Measurements from ENCODE around the gene TMEM72.

Gene TMEM72

DNA sequence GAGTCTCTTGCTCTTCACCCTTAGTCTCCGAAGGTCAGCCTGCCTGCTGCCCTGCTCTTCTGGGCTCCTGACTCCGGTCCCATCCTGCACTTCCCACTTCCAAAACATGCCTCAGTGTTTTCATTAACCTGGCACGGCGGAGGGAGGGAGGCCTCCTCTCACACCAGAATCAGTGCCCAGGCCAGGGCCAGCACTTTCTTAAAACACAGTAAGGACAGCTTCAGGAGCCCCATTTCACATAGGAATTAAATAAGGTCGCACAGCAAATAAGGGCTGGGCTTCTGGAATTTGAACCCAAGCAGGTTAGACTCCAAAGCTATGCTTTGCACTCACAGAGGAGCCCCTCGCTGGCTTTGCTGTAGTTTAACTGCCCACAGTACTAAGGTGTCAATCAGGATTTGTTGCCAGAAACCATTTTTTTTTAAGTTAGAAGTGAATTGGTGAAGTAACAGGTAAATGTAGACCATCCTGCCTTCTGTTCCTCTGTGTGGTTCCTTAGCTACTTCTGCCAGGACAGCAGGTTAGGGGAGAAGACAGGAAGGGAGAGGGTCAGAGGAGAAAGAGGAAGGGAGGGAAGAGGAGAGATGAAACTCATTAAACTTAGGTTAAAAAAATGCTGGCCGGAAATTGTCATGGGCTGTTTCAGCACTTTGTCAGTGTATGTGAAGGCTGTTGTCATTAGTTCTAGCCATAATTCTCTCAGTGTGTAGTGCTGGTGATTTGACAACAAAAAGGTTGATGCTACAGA is 49.5 kb downstream of the TMEM72 start:
- Histone ChIP-seq H3K18ac (ENCODE audit: low read length) (no peak overlapping the region), H4K91ac (ENCODE audit: low read depth, low read length) (peak overlapping the region; percentile 26), H3K14ac (ENCODE audit: low read length) (peak overlapping the region; percentile 6), H2AFZ (ENCODE audit: insufficient read depth, low read length, poor library complexity) (no peak overlapping the region), H3K23ac (ENCODE audit: low read length) (no peak overlapping the region), H3K79me1 (ENCODE audit: low read length) (peaks cover 16% of the 10 kb centered on the region), H3K27ac (ENCODE audit: low read depth, low read length) (no peak overlapping the region), H3K4me1 (ENCODE audit: control insufficient read depth in 1 of 2, insufficient read depth in 2 of 2, low read length in 2 of 2) (peaks cover 39 to 66% of the 10 kb centered on the region in 2 experiments), H3K36me3 (ENCODE audit: control insufficient read depth in 1 of 2, insufficient read depth in 2 of 2, low read length in 2 of 2) (peaks cover 2 to 3% of the 10 kb centered on the region in 2 experiments), H2AK5ac (ENCODE audit: low read length) (peak overlapping the region; percentile 64), H3K79me2 (ENCODE audit: control insufficient read depth, insufficient read depth, low read length, poor library complexity) (peaks cover 8% of the 10 kb centered on the region), H3K9ac (ENCODE audit: low read length) (peak overlapping the region; percentile 35), H2BK5ac (ENCODE audit: low read depth, low read length, poor library complexity) (no peak overlapping the region), H3K9me3 (ENCODE audit: insufficient read depth, low read depth, low read length) (peaks cover 2% of the 10 kb centered on the region), H3K27me3 (ENCODE audit: insufficient read depth, low read length) (no peaks in the 10 kb centered on the region), H2BK12ac (ENCODE audit: low read length) (peak overlapping the region; percentile 67), H3K4me3 (ENCODE audit: low read depth, low read length) (no peak overlapping the region), H4K8ac (ENCODE audit: low read depth, low read length) (no peak overlapping the region), H2BK120ac (ENCODE audit: insufficient read depth, low read length, poor library complexity) (no peak overlapping the region), H4K12ac (ENCODE audit: low read depth, low read length) (no peak overlapping the region), H3K4ac (ENCODE audit: low read depth, low read length) (no peak overlapping the region), H3K4me2 (ENCODE audit: low read length) (peak overlapping the region; percentile 84)
- DNase-seq, result no peak
- WGBS (ENCODE audit: extremely low coverage, insufficient coverage, insufficient read length), result no CpG with 5 or more reads among the region's 7 CpGs

- no peak overlapping the region for H3K4ac ChIP-seq (ENCODE audit: low read depth, low read length)
- no peak overlapping the region for H3K27ac ChIP-seq (ENCODE audit: low read depth, low read length)
- no peak overlapping the region for H2BK5ac ChIP-seq (ENCODE audit: low read depth, low read length, poor library complexity)
- no peak overlapping the region for H2BK120ac ChIP-seq (ENCODE audit: insufficient read depth, low read length, poor library complexity)
- H3K4me2 ChIP-seq (ENCODE audit: low read length), result peak overlapping the region; percentile 15
- H3K23ac ChIP-seq (ENCODE audit: low read length), result no peak overlapping the region
- peaks cover 18% of the 10 kb centered on the region for H3K79me1 ChIP-seq (ENCODE audit: low read length)
- H3K9me3 ChIP-seq (ENCODE audit: insufficient read depth, low read depth, low read length), result peaks cover 2% of the 10 kb centered on the region
- H3K14ac ChIP-seq (ENCODE audit: low read length), result no peak overlapping the region
- no peak overlapping the region for H3K18ac ChIP-seq (ENCODE audit: low read length)
- H2BK12ac ChIP-seq (ENCODE audit: low read length), result peak overlapping the region; percentile 43
- WGBS (ENCODE audit: extremely low coverage, insufficient coverage, insufficient read length), result no CpG with 5 or more reads among the region's 4 CpGs
- H3K27me3 ChIP-seq (ENCODE audit: insufficient read depth, low read length), result no peaks in the 10 kb centered on the region
- no peak for DNase-seq
- no peak overlapping the region for H4K12ac ChIP-seq (ENCODE audit: low read depth, low read length)
- H2AFZ ChIP-seq (ENCODE audit: insufficient read depth, low read length, poor library complexity), result no peak overlapping the region
- no peak overlapping the region for H3K9ac ChIP-seq (ENCODE audit: low read length)
- H4K8ac ChIP-seq (ENCODE audit: low read depth, low read length), result no peak overlapping the region
- peaks cover 40 to 66% of the 10 kb centered on the region in 2 experiments for H3K4me1 ChIP-seq (ENCODE audit: control insufficient read depth in 1 of 2, insufficient read depth in 2 of 2, low read length in 2 of 2)
- H4K91ac ChIP-seq (ENCODE audit: low read depth, low read length), result no peak overlapping the region
- peaks cover 0 to 2% of the 10 kb centered on the region in 2 experiments for H3K36me3 ChIP-seq (ENCODE audit: control insufficient read depth in 1 of 2, insufficient read depth in 2 of 2, low read length in 2 of 2)
- peaks cover 8% of the 10 kb centered on the region for H3K79me2 ChIP-seq (ENCODE audit: control insufficient read depth, insufficient read depth, low read length, poor library complexity)
- H3K4me3 ChIP-seq (ENCODE audit: low read depth, low read length), result no peak overlapping the region
- no peak overlapping the region for H2AK5ac ChIP-seq (ENCODE audit: low read length)
Measured at GRCh38 chr10:44961230-44961571, 50.1 kb downstream of the TMEM72 start.

DNA sequence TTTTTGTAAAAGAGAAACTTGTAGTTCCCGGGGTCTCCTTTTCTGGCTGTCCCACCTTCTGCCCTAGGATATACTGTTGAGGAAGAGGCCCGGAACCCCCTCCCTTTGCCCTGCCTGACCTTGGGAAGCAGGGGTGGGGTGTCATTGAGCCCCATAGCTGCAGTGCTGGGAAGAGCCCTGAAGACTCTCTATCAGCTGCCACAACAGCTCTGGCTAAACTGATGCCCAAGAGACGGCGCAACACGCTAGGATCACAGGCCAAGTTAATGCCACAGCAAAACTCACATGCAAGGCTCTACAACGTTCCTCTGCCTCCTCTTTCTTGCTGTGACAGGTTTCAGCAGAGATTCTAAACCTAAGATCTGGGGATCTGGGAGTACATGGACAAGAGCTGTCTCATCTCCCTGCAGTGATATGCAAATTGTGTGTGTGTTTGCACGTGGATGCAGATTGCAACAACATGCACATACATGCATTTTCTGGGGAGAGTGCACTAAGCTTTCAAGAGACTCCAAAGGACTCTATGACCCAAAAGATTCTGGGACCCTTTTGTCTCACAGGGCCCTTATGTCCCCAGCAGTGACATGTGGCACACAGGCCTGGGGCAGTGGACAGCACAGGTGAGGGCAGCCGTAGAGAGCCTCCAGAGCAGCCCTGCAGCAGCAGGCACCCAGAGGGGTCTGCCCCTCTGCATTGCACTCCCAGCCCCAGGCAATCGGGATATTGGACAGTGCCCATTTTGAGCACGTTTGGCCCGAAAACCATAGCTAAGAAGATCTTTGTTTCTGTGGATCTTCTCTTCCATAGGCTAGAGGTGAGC is 51.0 kb downstream of the TMEM72 start:
- H3K27ac ChIP-seq (ENCODE audit: low read depth, low read length), result no peak overlapping the region
- H4K12ac ChIP-seq (ENCODE audit: low read depth, low read length), result no peak overlapping the region
- no peak overlapping the region for H2AK5ac ChIP-seq (ENCODE audit: low read length)
- peaks cover 8% of the 10 kb centered on the region for H3K79me2 ChIP-seq (ENCODE audit: control insufficient read depth, insufficient read depth, low read length, poor library complexity)
- H4K91ac ChIP-seq (ENCODE audit: low read depth, low read length), result peak overlapping the region; percentile 28
- H2BK5ac ChIP-seq (ENCODE audit: low read depth, low read length, poor library complexity), result no peak overlapping the region
- no peak overlapping the region for H2BK12ac ChIP-seq (ENCODE audit: low read length)
- H3K23ac ChIP-seq (ENCODE audit: low read length), result peak overlapping the region; percentile 49
- peak overlapping the region; percentile 12 for H3K4me2 ChIP-seq (ENCODE audit: low read length)
- peak overlapping the region; percentile 40 for H2BK120ac ChIP-seq (ENCODE audit: insufficient read depth, low read length, poor library complexity)
- peaks cover 20% of the 10 kb centered on the region for H3K79me1 ChIP-seq (ENCODE audit: low read length)
- H4K8ac ChIP-seq (ENCODE audit: low read depth, low read length), result no peak overlapping the region
- no peak overlapping the region for H3K4ac ChIP-seq (ENCODE audit: low read depth, low read length)
- DNase-seq, result no peak
- no peak overlapping the region for H3K4me3 ChIP-seq (ENCODE audit: low read depth, low read length)
- peaks cover 2% of the 10 kb centered on the region for H3K9me3 ChIP-seq (ENCODE audit: insufficient read depth, low read depth, low read length)
- peaks cover 0 to 2% of the 10 kb centered on the region in 2 experiments for H3K36me3 ChIP-seq (ENCODE audit: control insufficient read depth in 1 of 2, insufficient read depth in 2 of 2, low read length in 2 of 2)
- H3K27me3 ChIP-seq (ENCODE audit: insufficient read depth, low read length), result no peaks in the 10 kb centered on the region
- H3K4me1 ChIP-seq (ENCODE audit: control insufficient read depth in 1 of 2, insufficient read depth in 2 of 2, low read length in 2 of 2), result peaks cover 45 to 68% of the 10 kb centered on the region in 2 experiments
- H3K9ac ChIP-seq (ENCODE audit: low read length), result no peak overlapping the region
- no peak overlapping the region for H3K14ac ChIP-seq (ENCODE audit: low read length)
- WGBS (ENCODE audit: extremely low coverage, insufficient coverage, insufficient read length), result no CpG with 5 or more reads among the region's 11 CpGs
- H3K18ac ChIP-seq (ENCODE audit: low read length), result no peak overlapping the region
- no peak overlapping the region for H2AFZ ChIP-seq (ENCODE audit: insufficient read depth, low read length, poor library complexity)

DNA sequence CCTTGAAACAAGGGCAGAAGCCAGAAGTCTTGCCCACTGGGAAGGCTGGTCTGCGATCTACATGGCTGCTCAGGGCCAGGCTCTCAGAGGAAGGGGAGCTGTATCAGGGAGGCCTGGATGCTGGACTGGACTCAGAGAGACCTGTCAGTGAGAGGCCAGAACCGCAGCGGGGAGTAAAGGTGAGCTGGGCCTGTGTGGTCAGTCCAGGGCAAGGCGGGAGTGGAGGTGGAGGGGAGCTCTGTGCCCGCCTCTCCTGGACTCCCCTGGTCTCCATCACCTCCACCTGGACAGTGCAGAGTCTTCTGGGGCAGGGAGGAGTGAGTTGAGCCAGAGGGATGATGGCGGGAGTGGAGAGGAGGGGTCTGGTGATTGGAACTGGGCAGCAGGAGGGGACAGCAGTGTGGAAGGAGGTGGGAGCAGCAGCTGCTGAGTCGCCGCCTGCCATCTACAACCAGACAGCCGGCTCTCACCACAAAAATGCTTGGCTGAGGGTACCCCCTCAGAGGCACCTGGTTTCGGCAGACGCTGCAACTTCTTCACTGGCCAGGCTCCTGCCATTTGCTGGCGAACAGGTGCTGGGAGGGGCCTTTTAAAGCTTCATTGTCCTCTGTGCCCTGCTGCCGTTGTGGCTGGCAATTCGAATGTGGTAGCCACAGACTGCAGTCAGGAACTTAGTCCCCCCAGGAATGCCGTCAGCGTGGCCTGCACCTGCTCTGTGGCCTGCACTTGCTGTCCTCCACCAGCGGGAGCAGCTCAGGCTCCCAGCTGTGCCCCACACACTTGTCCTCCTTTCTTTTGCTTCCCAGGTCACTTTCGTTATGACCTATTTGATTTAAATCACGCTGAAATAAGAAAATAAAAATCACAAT is 52.0 kb downstream of the TMEM72 start:
- Histone ChIP-seq H2AFZ (ENCODE audit: insufficient read depth, low read length, poor library complexity) (no peak overlapping the region), H2BK5ac (ENCODE audit: low read depth, low read length, poor library complexity) (no peak overlapping the region), H3K14ac (ENCODE audit: low read length) (peak overlapping the region; percentile 38), H3K23ac (ENCODE audit: low read length) (no peak overlapping the region), H4K12ac (ENCODE audit: low read depth, low read length) (no peak overlapping the region), H3K4me3 (ENCODE audit: low read depth, low read length) (no peak overlapping the region), H2BK12ac (ENCODE audit: low read length) (peak overlapping the region; percentile 0), H3K18ac (ENCODE audit: low read length) (peak overlapping the region; percentile 16), H3K9ac (ENCODE audit: low read length) (no peak overlapping the region), H3K4ac (ENCODE audit: low read depth, low read length) (no peak overlapping the region), H3K79me1 (ENCODE audit: low read length) (peaks cover 20% of the 10 kb centered on the region), H3K9me3 (ENCODE audit: insufficient read depth, low read depth, low read length) (peaks cover 2% of the 10 kb centered on the region), H3K36me3 (ENCODE audit: control insufficient read depth in 1 of 2, insufficient read depth in 2 of 2, low read length in 2 of 2) (peaks cover 0 to 2% of the 10 kb centered on the region in 2 experiments), H2BK120ac (ENCODE audit: insufficient read depth, low read length, poor library complexity) (no peak overlapping the region), H3K4me1 (ENCODE audit: control insufficient read depth in 1 of 2, insufficient read depth in 2 of 2, low read length in 2 of 2) (peaks cover 49 to 71% of the 10 kb centered on the region in 2 experiments), H3K79me2 (ENCODE audit: control insufficient read depth, insufficient read depth, low read length, poor library complexity) (peaks cover 8% of the 10 kb centered on the region), H3K4me2 (ENCODE audit: low read length) (no peak overlapping the region), H4K91ac (ENCODE audit: low read depth, low read length) (peak overlapping the region; percentile 50), H4K8ac (ENCODE audit: low read depth, low read length) (peak overlapping the region; percentile 21), H2AK5ac (ENCODE audit: low read length) (peak overlapping the region; percentile 22), H3K27ac (ENCODE audit: low read depth, low read length) (no peak overlapping the region), H3K27me3 (ENCODE audit: insufficient read depth, low read length) (no peaks in the 10 kb centered on the region)
- DNase-seq, result no peak
- WGBS (ENCODE audit: extremely low coverage, insufficient coverage, insufficient read length), result no CpG with 5 or more reads among the region's 19 CpGs

Measured in trophoblast cell (in vitro differentiated cells and primary cell).